ENCODE results near the gene FOSL1. TPM values are rescaled to one million over a fixed set of nuclear protein-coding genes. Genes with fewer than 3 reads are reported as not detected.

The FOSL1 gene
- total RNA-seq, 3 donors from 2014 or later (not counting 1 experiment from before 2014, with no cell fraction given), result 3.4 to 9.0 (median 6.8) TPM

GRCh38 chr11:65886826-65887722, 13.1 kb downstream of the FOSL1 start:
- WGBS (ENCODE audit: insufficient coverage), result 91% methylated on average over 14 of the region's 14 CpGs
- Histone ChIP-seq H3K27me3 (ENCODE audit: control insufficient read depth, insufficient read depth, low read length) (no peaks in the 10 kb centered on the region), H3K36me3 (ENCODE audit: control insufficient read depth, insufficient read depth, low read length) (peaks cover 28% of the 10 kb centered on the region), H3K9me3 (ENCODE audit: control insufficient read depth, insufficient read depth, low read length) (no peaks in the 10 kb centered on the region), H3K4me1 (ENCODE audit: control insufficient read depth, insufficient read depth, low read length) (peaks cover 68% of the 10 kb centered on the region), H3K4me3 (ENCODE audit: low read length) (no peak overlapping the region), H3K27ac (ENCODE audit: low read length) (peak overlapping the region; percentile 97)
- TF ChIP-seq CTCF (IDR thresholded peaks at IDR 0.05), result no peak
- Mint-ChIP-seq H3K36me3 (no peaks in the 10 kb centered on the region), H3K4me3 (peak overlapping the region; percentile 88), H3K9me3 (no peaks in the 10 kb centered on the region), H3K27ac (peak overlapping the region; percentile 88 to 96), H3K27me3 (ENCODE audit: low read depth in 2 of 2) (no peaks in the 10 kb centered on the region), H3K4me1 (peaks cover 48 to 67% of the 10 kb centered on the region in 2 donors)
- no peak for ATAC-seq
- no peak for DNase-seq
- intact Hi-C loops (cut with micrococcal nuclease), result no loop called here

GRCh38 chr11:65885808-65886536, 14.2 kb downstream of the FOSL1 start:
- DNase-seq (no peak), ATAC-seq (no peak)
- no peaks in the 10 kb centered on the region for H3K36me3 Mint-ChIP-seq
- peaks cover 69% of the 10 kb centered on the region for H3K4me1 ChIP-seq (ENCODE audit: control insufficient read depth, insufficient read depth, low read length)
- peaks cover 34% of the 10 kb centered on the region for H3K36me3 ChIP-seq (ENCODE audit: control insufficient read depth, insufficient read depth, low read length)
- no peak overlapping the region for H3K4me3 ChIP-seq (ENCODE audit: low read length)
- H3K27me3 Mint-ChIP-seq (ENCODE audit: low read depth in 2 of 2), result no peaks in the 10 kb centered on the region
- peak overlapping the region; percentile 88 for H3K4me3 Mint-ChIP-seq
- H3K27me3 ChIP-seq (ENCODE audit: control insufficient read depth, insufficient read depth, low read length), result no peaks in the 10 kb centered on the region
- peak overlapping the region; percentile 78 to 96 for H3K27ac Mint-ChIP-seq
- peaks cover 57 to 73% of the 10 kb centered on the region in 2 donors for H3K4me1 Mint-ChIP-seq
- intact Hi-C loops (cut with micrococcal nuclease), result no loop called here
- H3K9me3 ChIP-seq (ENCODE audit: control insufficient read depth, insufficient read depth, low read length), result no peaks in the 10 kb centered on the region
- no peak for TF ChIP-seq CTCF (IDR thresholded peaks at IDR 0.05)
- no peak overlapping the region for H3K27ac ChIP-seq (ENCODE audit: low read length)
- whole genome bisulfite sequencing (ENCODE audit: insufficient coverage), result 91% methylated on average over 7 of the region's 12 CpGs
- H3K9me3 Mint-ChIP-seq, result no peaks in the 10 kb centered on the region

- Mint-ChIP-seq H3K36me3 (no peaks in the 10 kb centered on the region), H3K9me3 (no peaks in the 10 kb centered on the region), H3K27ac (peak overlapping the region; percentile 83 to 84), H3K4me3 (no peak overlapping the region), H3K27me3 (ENCODE audit: low read depth in 2 of 2) (no peaks in the 10 kb centered on the region), H3K4me1 (peaks cover 62 to 79% of the 10 kb centered on the region in 2 donors)
- DNase-seq (no peak), ATAC-seq (no peak)
- no peak overlapping the region for H3K4me3 ChIP-seq (ENCODE audit: low read length)
- peaks cover 76% of the 10 kb centered on the region for H3K4me1 ChIP-seq (ENCODE audit: control insufficient read depth, insufficient read depth, low read length)
- intact Hi-C loops (cut with micrococcal nuclease), result no loop called here
- WGBS (ENCODE audit: insufficient coverage), result 98% methylated on average over 7 of the region's 7 CpGs
- H3K27ac ChIP-seq (ENCODE audit: low read length), result peak overlapping the region; percentile 20
- H3K27me3 ChIP-seq (ENCODE audit: control insufficient read depth, insufficient read depth, low read length), result no peaks in the 10 kb centered on the region
- H3K36me3 ChIP-seq (ENCODE audit: control insufficient read depth, insufficient read depth, low read length), result peaks cover 34% of the 10 kb centered on the region
- no peak for TF ChIP-seq CTCF (IDR thresholded peaks at IDR 0.05)
- no peaks in the 10 kb centered on the region for H3K9me3 ChIP-seq (ENCODE audit: control insufficient read depth, insufficient read depth, low read length)
Observed at GRCh38 chr11:65885231-65885630, 15.0 kb downstream of the FOSL1 start.
